OCI-LY1 (cell line): ENCODE results near the gene GJC2.

Experiments used
- CTCF ChIP-seq: fragments of 200-600 bp; sonication (generic), shearing (Covaris generic); IDR thresholded peaks from 2 replicates; pipeline ENCODE4 v1.5.1; 2017; ENCODE audit warnings: mild to moderate bottlenecking, antibody characterized with exemption, low read length, moderate library complexity, mixed read lengths
- EZH2 ChIP-seq: fragments of 200-600 bp; sonication (generic), shearing (Covaris generic); IDR thresholded peaks from 2 replicates; pipeline ENCODE4 v1.8.0; 2017; ENCODE audit warnings: borderline replicate concordance, mixed run types, mild to moderate bottlenecking, antibody characterized with exemption, low read length, moderate library complexity, mixed read lengths

DNA sequence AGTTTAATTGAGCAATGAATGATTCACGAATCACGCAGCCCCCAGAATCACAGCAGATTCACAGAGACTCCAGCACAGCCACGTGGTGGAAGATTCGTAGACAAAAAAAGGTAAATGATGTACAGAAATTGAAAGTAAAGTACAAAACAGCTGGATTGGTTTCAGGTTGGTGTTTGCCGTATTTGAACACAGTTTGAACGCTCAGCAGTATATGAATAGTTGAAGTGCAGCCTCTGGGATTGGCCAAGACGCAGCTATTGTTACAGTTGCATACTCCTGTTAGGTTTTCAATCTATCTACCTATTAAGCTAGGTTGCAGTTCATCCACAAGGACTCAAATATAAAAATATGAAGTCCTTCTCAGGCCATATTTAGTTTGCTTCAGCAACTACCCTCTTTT is 37.6 kb upstream of the GJC2 start:
- no peak for TF ChIP-seq CTCF
- no peak for TF ChIP-seq EZH2
